GM23338 (cell line): ENCODE data around the gene COA8. TPM values are rescaled to one million over a fixed set of nuclear protein-coding genes. Genes with fewer than 3 reads are reported as not detected.
A peak's percentile ranks its signal among the peaks of the same experiment; 100 is the strongest.

Source experiments
- ATAC-seq: fragments of 200-7000 bp; cut with Tn5 transposase; 3 replicates; pipeline ENCODE4 v1.9.1; 2020
- DNase-seq: peaks from one replicate; pipeline ENCODE4 v3.0.0-alpha.2; 2015; ENCODE audit warnings: low spot score
- H2AFZ ChIP-seq: fragments of 200-600 bp; sonication (generic); 2 replicates; pipeline ENCODE4 v1.8.0; 2016; ENCODE audit warnings: antibody characterized with exemption, mild to moderate bottlenecking, moderate library complexity
- H3F3A ChIP-seq: fragments of 200-600 bp; sonication (generic); replicated peaks from 2 replicates; pipeline ENCODE4 v1.8.0; 2017; ENCODE audit warnings: antibody characterized with exemption, mixed run types, low read depth
- H3K27ac ChIP-seq: fragments of 200-600 bp; sonication (generic); 2 replicates; pipeline ENCODE4 v1.6.1; 2016; ENCODE audit warnings: low read depth
- H3K27me3 ChIP-seq: fragments of 200-600 bp; sonication (generic); 2 replicates; pipeline ENCODE4 v1.8.0; 2016; ENCODE audit warnings: mild to moderate bottlenecking, mixed run types, moderate library complexity; ENCODE audit not compliant: insufficient read depth
- H3K36me3 ChIP-seq: fragments of 200-600 bp; sonication (generic); 2 replicates; pipeline ENCODE4 v1.8.0; 2016; ENCODE audit warnings: mild to moderate bottlenecking; ENCODE audit not compliant: insufficient read depth
- H3K4me1 ChIP-seq: fragments of 200-600 bp; sonication (generic); 2 replicates; pipeline ENCODE4 v1.8.0; 2016; ENCODE audit warnings: mild to moderate bottlenecking, moderate library complexity; ENCODE audit not compliant: insufficient read depth
- H3K4me2 ChIP-seq: fragments of 200-600 bp; sonication (generic); 2 replicates; pipeline ENCODE4 v1.7.1; 2017; ENCODE audit warnings: mixed run types
- H3K4me3 ChIP-seq: fragments of 200-600 bp; sonication (generic); 2 replicates; pipeline ENCODE4 v1.6.1; 2016; ENCODE audit warnings: mixed run types
- H3K79me2 ChIP-seq: fragments of 200-600 bp; sonication (generic); replicated peaks from 2 replicates; pipeline ENCODE4 v1.8.0; 2017; ENCODE audit warnings: mild to moderate bottlenecking; ENCODE audit not compliant: insufficient read depth
- H3K9me2 ChIP-seq: fragments of 200-600 bp; sonication (generic); 2 replicates; pipeline ENCODE4 v1.8.0; 2017; ENCODE audit not compliant: insufficient read depth
- H4K20me1 ChIP-seq: fragments of 200-600 bp; sonication (generic); replicated peaks from 2 replicates; pipeline ENCODE4 v1.8.0; 2017; ENCODE audit warnings: mild to moderate bottlenecking; ENCODE audit not compliant: insufficient read depth
- H3K27ac Mint-ChIP-seq: 2 replicates; pipeline ENCODE4 v1.8.0; 2020; ENCODE audit warnings: inconsistent platforms, mild to moderate bottlenecking, moderate library complexity, mixed read lengths
- H3K27me3 Mint-ChIP-seq: 3 replicates; pipeline ENCODE4 v1.8.0; 2022; ENCODE audit warnings: low read depth, mild to moderate bottlenecking, moderate library complexity, mixed read lengths, inconsistent platforms; ENCODE audit not compliant: insufficient read depth, poor library complexity
- H3K36me3 Mint-ChIP-seq: 3 replicates; pipeline ENCODE4 v1.8.0; 2021; ENCODE audit warnings: low read depth, mild to moderate bottlenecking, inconsistent platforms, moderate library complexity, mixed read lengths
- H3K4me1 Mint-ChIP-seq: 3 replicates; pipeline ENCODE4 v1.8.0; 2020; ENCODE audit warnings: mild to moderate bottlenecking, inconsistent platforms, mixed read lengths
- H3K4me3 Mint-ChIP-seq: 3 replicates; pipeline ENCODE4 v1.8.0; 2021; ENCODE audit warnings: moderate library complexity, mild to moderate bottlenecking, inconsistent platforms, mixed read lengths
- H3K9me3 Mint-ChIP-seq: 3 replicates; pipeline ENCODE4 v1.8.0; 2020; ENCODE audit warnings: moderate library complexity, mild to moderate bottlenecking, inconsistent platforms, mixed read lengths
- EZH2phosphoT487 ChIP-seq: fragments of 200-600 bp; sonication (generic); IDR thresholded peaks from one replicate; pipeline ENCODE4 v1.8.1; 2018; ENCODE audit warnings: antibody characterized with exemption; ENCODE audit not compliant: unreplicated experiment
- POLR2AphosphoS5 ChIP-seq: IDR thresholded peaks from 2 replicates; pipeline ENCODE4 v1.6.1; 2016; ENCODE audit warnings: antibody characterized with exemption, low read depth
- STAT1 ChIP-seq: IDR thresholded peaks from one replicate; pipeline ENCODE4 v1.6.1; 2016; ENCODE audit warnings: antibody characterized with exemption; ENCODE audit not compliant: unreplicated experiment
- ZNF114 ChIP-seq: fragments of 250-450 bp; sonication (Bioruptor Pico); IDR thresholded peaks from 2 replicates; pipeline ENCODE4 v1.5.0; 2020; ENCODE audit warnings: mild to moderate bottlenecking, moderate library complexity
- ZNF331 ChIP-seq: fragments of 250-450 bp; sonication (Bioruptor Pico); IDR thresholded peaks from 2 replicates; pipeline ENCODE4 v1.5.0; 2020; ENCODE audit warnings: low read depth, mild to moderate bottlenecking, moderate library complexity
- polyA plus RNA-seq: library from polyadenylated mRNA; unstranded; fragments of >200 nt; fragmentation: Nextera tagmentation; extraction: Ambion mirVana; gene quantifications from 2 replicates; pipeline ENCODE4 v1.2.1, GENCODE V29; 2016
- total RNA-seq: library from RNA; depleted of rRNA; stranded (reverse); fragments of >200 nt; shearing (Covaris generic); gene quantifications from 2 replicates; pipeline ENCODE4 v1.2.3, GENCODE V29; 2014
- TF ChIP-seq, protein P1 (sequence below): fragments of 250-450 bp; sonication (Bioruptor Pico); IDR thresholded peaks from 2 replicates; pipeline ENCODE4 v1.5.0; 2020; ENCODE audit warnings: mild to moderate bottlenecking, moderate library complexity
- TF ChIP-seq, protein P2 (sequence below): IDR thresholded peaks from 2 replicates; pipeline ENCODE4 v1.6.1; 2016; ENCODE audit warnings: antibody characterized with exemption

The COA8 gene
- total and polyA plus RNA-seq, 2 experiments from 2014 or later, result 61.3 to 130 TPM

GRCh38 chr14:103558071-103558882 lies 4.5 kb upstream of the COA8 start (continued):
- TF ChIP-seq, protein P1, sequence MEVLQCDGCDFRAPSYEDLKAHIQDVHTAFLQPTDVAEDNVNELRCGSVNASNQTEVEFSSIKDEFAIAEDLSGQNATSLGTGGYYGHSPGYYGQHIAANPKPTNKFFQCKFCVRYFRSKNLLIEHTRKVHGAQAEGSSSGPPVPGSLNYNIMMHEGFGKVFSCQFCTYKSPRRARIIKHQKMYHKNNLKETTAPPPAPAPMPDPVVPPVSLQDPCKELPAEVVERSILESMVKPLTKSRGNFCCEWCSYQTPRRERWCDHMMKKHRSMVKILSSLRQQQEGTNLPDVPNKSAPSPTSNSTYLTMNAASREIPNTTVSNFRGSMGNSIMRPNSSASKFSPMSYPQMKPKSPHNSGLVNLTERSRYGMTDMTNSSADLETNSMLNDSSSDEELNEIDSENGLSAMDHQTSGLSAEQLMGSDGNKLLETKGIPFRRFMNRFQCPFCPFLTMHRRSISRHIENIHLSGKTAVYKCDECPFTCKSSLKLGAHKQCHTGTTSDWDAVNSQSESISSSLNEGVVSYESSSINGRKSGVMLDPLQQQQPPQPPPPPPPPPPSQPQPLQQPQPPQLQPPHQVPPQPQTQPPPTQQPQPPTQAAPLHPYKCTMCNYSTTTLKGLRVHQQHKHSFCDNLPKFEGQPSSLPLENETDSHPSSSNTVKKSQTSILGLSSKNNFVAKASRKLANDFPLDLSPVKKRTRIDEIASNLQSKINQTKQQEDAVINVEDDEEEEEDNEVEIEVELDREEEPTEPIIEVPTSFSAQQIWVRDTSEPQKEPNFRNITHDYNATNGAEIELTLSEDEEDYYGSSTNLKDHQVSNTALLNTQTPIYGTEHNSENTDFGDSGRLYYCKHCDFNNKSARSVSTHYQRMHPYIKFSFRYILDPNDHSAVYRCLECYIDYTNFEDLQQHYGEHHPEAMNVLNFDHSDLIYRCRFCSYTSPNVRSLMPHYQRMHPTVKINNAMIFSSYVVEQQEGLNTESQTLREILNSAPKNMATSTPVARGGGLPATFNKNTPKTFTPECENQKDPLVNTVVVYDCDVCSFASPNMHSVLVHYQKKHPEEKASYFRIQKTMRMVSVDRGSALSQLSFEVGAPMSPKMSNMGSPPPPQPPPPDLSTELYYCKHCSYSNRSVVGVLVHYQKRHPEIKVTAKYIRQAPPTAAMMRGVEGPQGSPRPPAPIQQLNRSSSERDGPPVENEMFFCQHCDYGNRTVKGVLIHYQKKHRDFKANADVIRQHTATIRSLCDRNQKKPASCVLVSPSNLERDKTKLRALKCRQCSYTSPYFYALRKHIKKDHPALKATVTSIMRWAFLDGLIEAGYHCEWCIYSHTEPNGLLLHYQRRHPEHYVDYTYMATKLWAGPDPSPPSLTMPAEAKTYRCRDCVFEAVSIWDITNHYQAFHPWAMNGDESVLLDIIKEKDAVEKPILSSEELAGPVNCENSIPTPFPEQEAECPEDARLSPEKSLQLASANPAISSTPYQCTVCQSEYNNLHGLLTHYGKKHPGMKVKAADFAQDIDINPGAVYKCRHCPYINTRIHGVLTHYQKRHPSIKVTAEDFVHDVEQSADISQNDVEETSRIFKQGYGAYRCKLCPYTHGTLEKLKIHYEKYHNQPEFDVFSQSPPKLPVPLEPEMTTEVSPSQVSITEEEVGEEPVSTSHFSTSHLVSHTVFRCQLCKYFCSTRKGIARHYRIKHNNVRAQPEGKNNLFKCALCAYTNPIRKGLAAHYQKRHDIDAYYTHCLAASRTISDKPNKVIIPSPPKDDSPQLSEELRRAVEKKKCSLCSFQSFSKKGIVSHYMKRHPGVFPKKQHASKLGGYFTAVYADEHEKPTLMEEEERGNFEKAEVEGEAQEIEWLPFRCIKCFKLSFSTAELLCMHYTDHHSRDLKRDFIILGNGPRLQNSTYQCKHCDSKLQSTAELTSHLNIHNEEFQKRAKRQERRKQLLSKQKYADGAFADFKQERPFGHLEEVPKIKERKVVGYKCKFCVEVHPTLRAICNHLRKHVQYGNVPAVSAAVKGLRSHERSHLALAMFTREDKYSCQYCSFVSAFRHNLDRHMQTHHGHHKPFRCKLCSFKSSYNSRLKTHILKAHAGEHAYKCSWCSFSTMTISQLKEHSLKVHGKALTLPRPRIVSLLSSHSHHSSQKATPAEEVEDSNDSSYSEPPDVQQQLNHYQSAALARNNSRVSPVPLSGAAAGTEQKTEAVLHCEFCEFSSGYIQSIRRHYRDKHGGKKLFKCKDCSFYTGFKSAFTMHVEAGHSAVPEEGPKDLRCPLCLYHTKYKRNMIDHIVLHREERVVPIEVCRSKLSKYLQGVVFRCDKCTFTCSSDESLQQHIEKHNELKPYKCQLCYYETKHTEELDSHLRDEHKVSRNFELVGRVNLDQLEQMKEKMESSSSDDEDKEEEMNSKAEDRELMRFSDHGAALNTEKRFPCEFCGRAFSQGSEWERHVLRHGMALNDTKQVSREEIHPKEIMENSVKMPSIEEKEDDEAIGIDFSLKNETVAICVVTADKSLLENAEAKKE (CRISPR knock-in tag), result no peak
- TF ChIP-seq STAT1, result no peak
- no peak for TF ChIP-seq POLR2AphosphoS5
- TF ChIP-seq EZH2phosphoT487, result no peak
- no peak for TF ChIP-seq ZNF114 (CRISPR knock-in tag)
- no peak for TF ChIP-seq ZNF331 (CRISPR knock-in tag)

- H4K20me1 ChIP-seq, result peaks cover 33% of the 10 kb centered on the region
- no peak for ATAC-seq
Measured at GRCh38 chr14:103559766-103560165, 3.0 kb upstream of the COA8 start.

More at GRCh38 chr14:103559766-103560165, 3.0 kb upstream of the COA8 start:
- Histone ChIP-seq H3K79me2 (peaks cover 73% of the 10 kb centered on the region), H2AFZ (no peak overlapping the region), H3F3A (peaks cover 38% of the 10 kb centered on the region), H3K27me3 (no peaks in the 10 kb centered on the region), H3K4me3 (no peak overlapping the region), H3K27ac (peak overlapping the region; percentile 4; the same call in 1 of the 2 replicates), H3K9me2 (no peaks in the 10 kb centered on the region), H3K4me1 (peaks cover 16% of the 10 kb centered on the region), H3K36me3 (peaks cover 15% of the 10 kb centered on the region; the same call in 1 of the 2 replicates), H3K4me2 (no peak overlapping the region)
- Mint-ChIP-seq H3K27me3 (peaks cover 6% of the 10 kb centered on the region), H3K9me3 (no peaks in the 10 kb centered on the region), H3K4me1 (peaks cover 27% of the 10 kb centered on the region), H3K27ac (no peak overlapping the region), H3K36me3 (peaks cover 40% of the 10 kb centered on the region), H3K4me3 (no peak overlapping the region)
- TF ChIP-seq EZH2phosphoT487 (no peak), ZNF331 (CRISPR knock-in tag) (no peak)
- TF ChIP-seq, protein P2, sequence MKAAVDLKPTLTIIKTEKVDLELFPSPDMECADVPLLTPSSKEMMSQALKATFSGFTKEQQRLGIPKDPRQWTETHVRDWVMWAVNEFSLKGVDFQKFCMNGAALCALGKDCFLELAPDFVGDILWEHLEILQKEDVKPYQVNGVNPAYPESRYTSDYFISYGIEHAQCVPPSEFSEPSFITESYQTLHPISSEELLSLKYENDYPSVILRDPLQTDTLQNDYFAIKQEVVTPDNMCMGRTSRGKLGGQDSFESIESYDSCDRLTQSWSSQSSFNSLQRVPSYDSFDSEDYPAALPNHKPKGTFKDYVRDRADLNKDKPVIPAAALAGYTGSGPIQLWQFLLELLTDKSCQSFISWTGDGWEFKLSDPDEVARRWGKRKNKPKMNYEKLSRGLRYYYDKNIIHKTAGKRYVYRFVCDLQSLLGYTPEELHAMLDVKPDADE, result no peak
- no peak for DNase-seq
